Astrocyte (in vitro differentiated cells and primary cell): ENCODE data around the gene PPP6R2.

ENCODE experiments used
- CTCF ChIP-seq: IDR thresholded peaks from 2 replicates; pipeline ENCODE4 v1.5.1; 2011; ENCODE audit warnings: low read depth, mild to moderate bottlenecking, inconsistent platforms, low read length, moderate library complexity; ENCODE audit not compliant: insufficient read depth
- EZH2 ChIP-seq: IDR thresholded peaks from 2 replicates; pipeline ENCODE4 v1.6.1; 2012; ENCODE audit warnings: mild to moderate bottlenecking, low read length, inconsistent platforms; ENCODE audit not compliant: insufficient read depth

- TF ChIP-seq CTCF (no peak), EZH2 (no peak)
Measured at GRCh38 chr22:50483977-50484853, 141.1 kb downstream of the PPP6R2 start.
